H1 (cell line): Measurements from ENCODE around the gene RDH16. TPM values are rescaled to one million over a fixed set of nuclear protein-coding genes. Genes with fewer than 3 reads are reported as not detected.

ENCODE experiments used
- CTCF ChIA-PET: fragments of 300-600 bp; sonication (Branson Sonifier 250); formaldehyde crosslinking; loops from one replicate; lab custom pipeline; 2021; ENCODE audit not compliant: partially characterized antibody; lab: Charles Lee
- POLR2A ChIA-PET: fragments of 300-600 bp; sonication (Branson Sonifier 250); formaldehyde crosslinking; loops from one replicate; lab custom pipeline; 2021; ENCODE audit warnings: inconsistent platforms; ENCODE audit not compliant: partially characterized antibody; lab: Charles Lee
- DNase-seq, 2 experiments: peaks; one replicate each; pipeline versions ENCODE4 v3.0.0 to v3.0.0-alpha.2; 2010 to 2022; ENCODE audit warnings: low spot score in 2 of 2, low read depth in 1 of 2, mixed read lengths in 1 of 2
- FAIRE-seq: peaks from 2 replicates; lab custom pipeline; 2011; peaks lifted over from hg19 to GRCh38; lab: Jason Lieb, UNC
- H2AFZ ChIP-seq: 2 replicates; pipeline ENCODE4 v1.8.1; 2012; ENCODE audit warnings: low read length, inconsistent platforms
- H2AK5ac ChIP-seq: 2 replicates; pipeline ENCODE4 v1.6.1; 2013; ENCODE audit warnings: low read depth, low read length
- H2BK120ac ChIP-seq: replicated peaks from 2 replicates; pipeline ENCODE3; 2013; ENCODE audit warnings: low read depth, low read length, inconsistent platforms
- H2BK12ac ChIP-seq: 2 replicates; pipeline ENCODE4 v1.6.1; 2013; ENCODE audit warnings: low read depth, low read length
- H2BK15ac ChIP-seq: 2 replicates; pipeline ENCODE4 v1.6.1; 2013; ENCODE audit warnings: low read length
- H2BK20ac ChIP-seq: 2 replicates; pipeline ENCODE4 v1.6.1; 2013; ENCODE audit warnings: low read length
- H2BK5ac ChIP-seq: 2 replicates; pipeline ENCODE4 v1.6.1; 2013; ENCODE audit warnings: low read depth, low read length
- H3K14ac ChIP-seq: 2 replicates; pipeline ENCODE4 v1.6.1; 2013; ENCODE audit warnings: inconsistent platforms; ENCODE audit not compliant: insufficient read length
- H3K18ac ChIP-seq: 2 replicates; pipeline ENCODE4 v1.6.1; 2013; ENCODE audit warnings: low read length; ENCODE audit errors: extremely low read depth
- H3K23ac ChIP-seq: 2 replicates; pipeline ENCODE4 v1.6.1; 2013; ENCODE audit warnings: inconsistent platforms; ENCODE audit not compliant: insufficient read length
- H3K23me2 ChIP-seq: 2 replicates; pipeline ENCODE4 v1.6.1; 2013; ENCODE audit warnings: low read depth, low read length
- H3K27ac ChIP-seq: 2 replicates; pipeline ENCODE4 v1.6.1; 2011; ENCODE audit warnings: low read depth, low read length, inconsistent platforms
- H3K27me3 ChIP-seq, 4 experiments: replicated peaks in 1 of 4; 1 replicate in 1 of 4; 2 replicates in 3 of 4; pipeline versions ENCODE4 v1.6.1 to v1.8.1; 2011 to 2013; ENCODE audit warnings: low read length in 3 of 4, mild to moderate bottlenecking in 3 of 4, inconsistent platforms in 2 of 4, mixed read lengths in 2 of 4, moderate library complexity in 1 of 4; ENCODE audit not compliant: control insufficient read depth in 3 of 4, insufficient read depth in 3 of 4; ENCODE audit errors: extremely low read depth in 1 of 4
- H3K36me3 ChIP-seq, 4 experiments: 2 replicates each; pipeline versions ENCODE4 v1.6.1 to v1.8.1; 2011 to 2013; ENCODE audit warnings: mild to moderate bottlenecking in 4 of 4, low read length in 3 of 4, moderate library complexity in 2 of 4, control low read depth in 1 of 4, inconsistent platforms in 1 of 4; ENCODE audit not compliant: insufficient read depth in 4 of 4, control insufficient read depth in 2 of 4
- H3K4ac ChIP-seq: replicated peaks from 2 replicates; pipeline ENCODE3; 2013; ENCODE audit warnings: low read length, low read depth, mixed read lengths, inconsistent platforms; ENCODE audit not compliant: insufficient read length
- H3K4me1 ChIP-seq, 4 experiments: replicated peaks in 1 of 4; 1 replicate in 1 of 4; 2 replicates in 3 of 4; pipeline versions ENCODE4 v1.6.1 to v1.8.1; 2011 to 2013; ENCODE audit warnings: low read length in 3 of 4, inconsistent platforms in 2 of 4, mixed read lengths in 1 of 4; ENCODE audit not compliant: insufficient read depth in 4 of 4, control insufficient read depth in 3 of 4
- H3K4me2 ChIP-seq, 2 experiments: 2 replicates each; pipeline versions ENCODE4 v1.6.1 to v1.8.1; 2011 to 2013; ENCODE audit warnings: low read depth in 2 of 2, low read length in 2 of 2, control low read depth in 1 of 2, inconsistent platforms in 1 of 2, mild to moderate bottlenecking in 1 of 2; ENCODE audit not compliant: insufficient read depth in 1 of 2
- H3K4me3 ChIP-seq, 4 experiments: fragments of 200-600, 300-600 bp in 1 of 4; sonication (generic), shearing (Covaris generic), sonication (Bioruptor Twin) in 1 of 4; 2 replicates each; pipeline versions ENCODE4 v1.5.1 to v1.8.1; 2011 to 2016; ENCODE audit warnings: low read length in 4 of 4, low read depth in 3 of 4, control low read depth in 2 of 4, inconsistent platforms in 2 of 4, mild to moderate bottlenecking in 2 of 4, mixed read lengths in 1 of 4, moderate library complexity in 1 of 4; ENCODE audit not compliant: insufficient read depth in 2 of 4; ENCODE audit errors: extremely low read depth in 1 of 4
- H3K56ac ChIP-seq: replicated peaks from 2 replicates; pipeline ENCODE3; 2013; ENCODE audit warnings: low read depth, mild to moderate bottlenecking, mixed read lengths, low read length, inconsistent platforms; ENCODE audit not compliant: insufficient read length
- H3K79me1 ChIP-seq: 2 replicates; pipeline ENCODE4 v1.6.1; 2013; ENCODE audit warnings: low read depth, low read length, control low read depth
- H3K79me2 ChIP-seq, 2 experiments: 2 replicates each; pipeline versions ENCODE4 v1.6.1 to v1.8.1; 2012 to 2013; ENCODE audit warnings: low read length in 2 of 2, mild to moderate bottlenecking in 2 of 2, inconsistent platforms in 1 of 2; ENCODE audit not compliant: insufficient read depth in 2 of 2, control insufficient read depth in 1 of 2
- H3K9ac ChIP-seq, 4 experiments: replicated peaks in 1 of 4; 1 replicate in 1 of 4; 2 replicates in 3 of 4; pipeline versions ENCODE4 v1.6.1 to v1.8.1; 2011 to 2013; ENCODE audit warnings: low read depth in 3 of 4, low read length in 3 of 4, control low read depth in 2 of 4, mild to moderate bottlenecking in 2 of 4, moderate library complexity in 2 of 4, inconsistent platforms in 1 of 4; ENCODE audit errors: extremely low read depth in 1 of 4
- H3K9me3 ChIP-seq, 2 experiments: 2 replicates each; pipeline versions ENCODE4 v1.6.1 to v1.8.1; 2012 to 2013; ENCODE audit warnings: mild to moderate bottlenecking in 2 of 2, moderate library complexity in 2 of 2, control low read depth in 1 of 2, inconsistent platforms in 1 of 2, low read depth in 1 of 2, low read length in 1 of 2, mixed read lengths in 1 of 2; ENCODE audit not compliant: insufficient read depth in 2 of 2
- H4K20me1 ChIP-seq, 2 experiments: replicated peaks in 1 of 2; 2 replicates each; pipeline versions ENCODE3 to v1.8.1; 2011 to 2013; ENCODE audit warnings: inconsistent platforms in 2 of 2, low read length in 2 of 2, mild to moderate bottlenecking in 1 of 2; ENCODE audit not compliant: insufficient read depth in 2 of 2, control insufficient read depth in 1 of 2
- H4K5ac ChIP-seq: 2 replicates; pipeline ENCODE4 v1.6.1; 2013; ENCODE audit warnings: low read length, low read depth, mixed read lengths, inconsistent platforms; ENCODE audit not compliant: insufficient read length
- H4K8ac ChIP-seq: 2 replicates; pipeline ENCODE4 v1.8.0; 2013; ENCODE audit warnings: mild to moderate bottlenecking, moderate library complexity, low read length, inconsistent platforms; ENCODE audit not compliant: insufficient read depth; ENCODE audit errors: extremely low read depth
- H4K91ac ChIP-seq: replicated peaks from 2 replicates; pipeline ENCODE3; 2013; ENCODE audit warnings: low read length, mixed read lengths, inconsistent platforms; ENCODE audit not compliant: insufficient read length
- FOSL1 ChIP-seq: IDR thresholded peaks from 2 replicates; pipeline ENCODE4 v1.6.1; 2011; ENCODE audit warnings: mild to moderate bottlenecking, low read depth, low read length, moderate library complexity; ENCODE audit not compliant: insufficient read depth
- HDAC2 ChIP-seq, 2 experiments: fragments of 300-600 bp in 1 of 2; sonication (generic) in 1 of 2; IDR thresholded peaks; 2 replicates each; pipeline ENCODE4 v1.6.1; 2011 to 2012; ENCODE audit warnings: low read depth in 2 of 2, low read length in 2 of 2, mild to moderate bottlenecking in 2 of 2, moderate library complexity in 2 of 2, borderline replicate concordance in 1 of 2, inconsistent platforms in 1 of 2
- HDAC6 ChIP-seq: IDR thresholded peaks from one replicate; pipeline ENCODE4 v1.7.1; 2012; ENCODE audit warnings: low read depth, mild to moderate bottlenecking, inconsistent platforms, low read length, moderate library complexity
- JUND ChIP-seq: IDR thresholded peaks from 2 replicates; pipeline ENCODE4 v1.6.1; 2011; ENCODE audit warnings: mild to moderate bottlenecking, improper control_type of control experiment, low read length
- MAFK ChIP-seq: IDR thresholded peaks from 2 replicates; pipeline ENCODE4 v1.6.1; 2012; ENCODE audit warnings: low read depth, mild to moderate bottlenecking, improper control_type of control experiment, low read length
- POLR2A ChIP-seq, 2 experiments: IDR thresholded peaks; 1 replicate in 1 of 2; 2 replicates in 1 of 2; pipeline ENCODE4 v1.6.1; 2011; ENCODE audit warnings: low read depth in 2 of 2, low read length in 2 of 2, mild to moderate bottlenecking in 2 of 2; ENCODE audit errors: control extremely low read depth in 1 of 2
- SAP30 ChIP-seq: fragments of 300-600 bp; sonication (generic); IDR thresholded peaks from 2 replicates; pipeline ENCODE4 v1.7.1; 2012; ENCODE audit warnings: low read length, moderate library complexity, mild to moderate bottlenecking, inconsistent platforms; ENCODE audit not compliant: insufficient read depth, insufficient replicate concordance
- SIRT6 ChIP-seq: IDR thresholded peaks from one replicate; pipeline ENCODE4 v1.7.1; 2012; ENCODE audit warnings: low read length, inconsistent platforms
- SP1 ChIP-seq: IDR thresholded peaks from 2 replicates; pipeline ENCODE4 v1.6.1; 2011; ENCODE audit warnings: low read depth, low read length
- TEAD4 ChIP-seq: IDR thresholded peaks from 2 replicates; pipeline ENCODE4 v1.6.1; 2012; ENCODE audit warnings: low read depth, low read length, inconsistent platforms, mixed read lengths
- WGBS, 2 experiments: shearing (Covaris generic) in 1 of 2; methylation state at CpG; one replicate each; pipeline versions ENCODE4 v1.1.6 to v1.1.7; 2013 to 2015; ENCODE audit warnings: low lambda C conversion rate in 2 of 2, mixed read lengths in 2 of 2, inconsistent platforms in 1 of 2, low coverage in 1 of 2, missing lambda C conversion rate in 1 of 2; ENCODE audit not compliant: insufficient replicate concordance in 2 of 2, insufficient coverage in 1 of 2, insufficient read length in 1 of 2; ENCODE audit errors: extremely low coverage in 1 of 2, missing lambda C conversion rate in 1 of 2; 5-methylcytosine and 5-hydroxymethylcytosine counted together
- polyA plus RNA-seq, 7 experiments: library from polyadenylated mRNA; depleted of rRNA in 3 of 7; stranded (reverse) in 5 of 7; unstranded in 2 of 7; fragments of >200 nt in 5 of 7; fragments of 200-250 nt in 2 of 7; gene quantifications; 1 replicate in 5 of 7; 2 replicates in 1 of 7; 4 replicates in 1 of 7; pipeline versions ENCODE4 v1.2.1 to v1.2.3, GENCODE V29; 2011 to 2013; ENCODE audit warnings: missing spikeins in 2 of 7, mixed read lengths in 2 of 7
- total RNA-seq: library from RNA; stranded (reverse); fragmentation: NEBNext Ultra II Directional; extraction: Animal tissue kit (Norgen Biotek cat#: 25700); gene quantifications from 2 replicates; pipeline ENCODE4 v1.2.1, GENCODE V29; 2021
- TF ChIP-seq, protein P1 (sequence below): IDR thresholded peaks from 2 replicates; pipeline ENCODE4 v1.6.1; 2012; ENCODE audit warnings: low read length, inconsistent platforms

Gene RDH16
- total and polyA plus RNA-seq, 2 of the 8 experiments (the other 6 are each of a cell fraction or from before 2014, with no cell fraction given) = 0.30 to 0.79 TPM

DNA sequence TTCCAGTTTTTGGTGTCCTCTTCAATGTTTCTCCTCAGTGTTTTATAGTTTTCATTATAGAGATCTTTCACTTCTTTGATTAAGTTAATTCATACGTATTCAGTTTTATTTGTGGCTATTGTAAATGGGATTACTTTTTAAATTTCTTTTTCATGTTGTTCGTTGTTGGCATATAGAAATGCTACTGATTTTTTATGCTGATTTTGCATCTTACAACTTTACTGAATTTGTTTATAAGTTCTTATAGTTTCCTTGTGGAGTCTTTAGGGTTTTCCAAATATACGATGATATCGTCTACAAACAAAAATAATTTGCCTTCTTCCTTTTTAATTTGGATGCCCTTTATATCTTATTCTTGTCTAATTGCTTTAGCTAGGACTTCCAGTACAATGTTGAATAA is 13.5 kb downstream of the RDH16 start:
- Histone ChIP-seq H3K27me3 (no peaks in the 10 kb centered on the region), H3K4me2 (no peak overlapping the region), H3K36me3 (no peaks in the 10 kb centered on the region), H3K4ac (no peak overlapping the region), H2BK120ac (no peak overlapping the region), H2AFZ (no peak overlapping the region), H4K91ac (no peak overlapping the region), H4K5ac (no peak overlapping the region), H3K18ac (no peak overlapping the region), H4K8ac (no peak overlapping the region), H3K79me2 (no peaks in the 10 kb centered on the region), H4K20me1 (no peaks in the 10 kb centered on the region), H3K14ac (no peak overlapping the region), H3K23me2 (no peaks in the 10 kb centered on the region), H3K4me3 (no peak overlapping the region), H3K27ac (no peak overlapping the region), H2BK15ac (no peak overlapping the region), H2BK12ac (no peak overlapping the region), H3K4me1 (no peaks in the 10 kb centered on the region), H2BK5ac (no peak overlapping the region), H3K23ac (no peak overlapping the region), H2AK5ac (no peak overlapping the region), H2BK20ac (no peak overlapping the region), H3K79me1 (no peaks in the 10 kb centered on the region), H3K56ac (no peak overlapping the region), H3K9me3 (peaks cover 3 to 6% of the 10 kb centered on the region in 2 experiments; a peak in 2 of 4 replicates), H3K9ac (no peak overlapping the region)
- TF ChIP-seq POLR2A (IDR thresholded peaks at IDR 0.05; ENCODE audit: control extremely low read depth in 1 of 2, low read depth in 2 of 2, low read length in 2 of 2) (no peak), SIRT6 (no peak), JUND (no peak), SAP30 (no peak), FOSL1 (no peak), SP1 (no peak), HDAC2 (IDR thresholded peaks at IDR 0.05; ENCODE audit: borderline replicate concordance in 1 of 2, low read depth in 2 of 2, low read length in 2 of 2) (no peak), TEAD4 (no peak), HDAC6 (no peak), MAFK (no peak)
- TF ChIP-seq, protein P1, sequence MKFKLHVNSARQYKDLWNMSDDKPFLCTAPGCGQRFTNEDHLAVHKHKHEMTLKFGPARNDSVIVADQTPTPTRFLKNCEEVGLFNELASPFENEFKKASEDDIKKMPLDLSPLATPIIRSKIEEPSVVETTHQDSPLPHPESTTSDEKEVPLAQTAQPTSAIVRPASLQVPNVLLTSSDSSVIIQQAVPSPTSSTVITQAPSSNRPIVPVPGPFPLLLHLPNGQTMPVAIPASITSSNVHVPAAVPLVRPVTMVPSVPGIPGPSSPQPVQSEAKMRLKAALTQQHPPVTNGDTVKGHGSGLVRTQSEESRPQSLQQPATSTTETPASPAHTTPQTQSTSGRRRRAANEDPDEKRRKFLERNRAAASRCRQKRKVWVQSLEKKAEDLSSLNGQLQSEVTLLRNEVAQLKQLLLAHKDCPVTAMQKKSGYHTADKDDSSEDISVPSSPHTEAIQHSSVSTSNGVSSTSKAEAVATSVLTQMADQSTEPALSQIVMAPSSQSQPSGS = no peak
- ChIA-PET CTCF (interaction anchor here (0.7 to 1.3 kb wide), 2 partner anchors 18 to 65 kb away, joined by 3 read pairs; no protein-coding TSS in a partner anchor), POLR2A (no interaction called here)
- FAIRE-seq (no peak), DNase-seq (no peak)
- 86% methylated on average over 4 of the region's 4 CpGs; no CpG with 5 or more reads in 1 of the 2 experiments for WGBS, 2 experiments
